ENCODE measurements around the gene UBE2D2.

Gene UBE2D2

GRCh38 chr5:139676951-139677735, 116.0 kb downstream of the UBE2D2 start:
- DNase-seq (ENCODE audit: low read depth) = no peak
